T-cell (primary cell): Measurements from ENCODE around the gene SERPINF2. TPM values are rescaled to one million over a fixed set of nuclear protein-coding genes. Genes with fewer than 3 reads are reported as not detected.
A peak's percentile ranks its signal among the peaks of the same experiment; 100 is the strongest.
"Not testable (repeated sequence)": the region's sequence is repeated elsewhere in the genome, so short reads cannot be mapped to it uniquely, and the experiment has no call there.

Experiments
- ATAC-seq, 4 experiments: fragments of 200-7000 bp in 3 of 4; fragments of 150-1000 bp in 1 of 4; cut with Tn5 transposase; replicated peaks in 1 of 4; 1 replicate in 3 of 4; 2 replicates in 1 of 4; pipeline ENCODE4 v1.10.0; 2021; ENCODE audit warnings: moderate library complexity in 3 of 4, mild to moderate bottlenecking in 2 of 4, moderate number of reproducible peaks in 1 of 4
- CTCF ChIA-PET, 2 donors: fragments of 300-600 bp; sonication (Branson Sonifier 250); formaldehyde crosslinking; loops; one replicate each; lab custom pipeline; 2022; ENCODE audit warnings: antibody characterized with exemption in 2 of 2; lab: Charles Lee
- POLR2A ChIA-PET, 2 donors: fragments of 300-600 bp; sonication (Branson Sonifier 250); formaldehyde crosslinking; loops; one replicate each; lab custom pipeline; 2022; ENCODE audit warnings: antibody characterized with exemption in 2 of 2; lab: Charles Lee
- DNase-seq, 35 experiments: peaks; one replicate each; pipeline versions ENCODE4 v3.0.0 to v3.0.0-alpha.2; 2013 to 2023
- H3K27ac ChIP-seq: one replicate; pipeline ENCODE4 v1.5.1; 2013; ENCODE audit warnings: low read length
- H3K27me3 ChIP-seq, 2 experiments: replicated peaks in 1 of 2; 1 replicate in 1 of 2; 2 replicates in 1 of 2; pipeline versions ENCODE4 v1.6.1 to v1.7.0; 2013; ENCODE audit warnings: low read length in 1 of 2, mixed read lengths in 1 of 2; ENCODE audit not compliant: control insufficient read depth in 2 of 2, insufficient read depth in 2 of 2; ENCODE audit errors: extremely low read depth in 1 of 2
- H3K36me3 ChIP-seq, 2 donors: 1 replicate in 1 of 2; 2 replicates in 1 of 2; pipeline versions ENCODE4 v1.6.1 to v1.7.0; 2013; ENCODE audit warnings: low read length in 1 of 2; ENCODE audit not compliant: control insufficient read depth in 2 of 2, insufficient read depth in 1 of 2; ENCODE audit errors: extremely low read depth in 1 of 2
- H3K4me1 ChIP-seq, 2 experiments: 1 replicate in 1 of 2; 2 replicates in 1 of 2; pipeline versions ENCODE4 v1.6.1 to v1.7.0; 2013; ENCODE audit warnings: low read length in 2 of 2, mixed read lengths in 1 of 2; ENCODE audit not compliant: insufficient read depth in 2 of 2, control insufficient read depth in 1 of 2; ENCODE audit errors: extremely low read depth in 1 of 2
- H3K4me3 ChIP-seq, 2 donors: 1 replicate in 1 of 2; 2 replicates in 1 of 2; pipeline versions ENCODE4 v1.5.1 to v1.7.0; 2013; ENCODE audit warnings: mild to moderate bottlenecking in 2 of 2, low read length in 1 of 2, moderate library complexity in 1 of 2; ENCODE audit not compliant: control insufficient read depth in 1 of 2; ENCODE audit errors: extremely low read depth in 1 of 2
- H3K9me3 ChIP-seq: 2 replicates; pipeline ENCODE4 v1.7.0; 2013
- H3K27ac Mint-ChIP-seq, 2 donors: one replicate each; pipeline ENCODE4 v1.8.0; 2020 to 2021; ENCODE audit warnings: mild to moderate bottlenecking in 2 of 2, mixed read lengths in 2 of 2
- H3K27me3 Mint-ChIP-seq, 2 donors: one replicate each; pipeline ENCODE4 v1.8.0; 2021 to 2022; ENCODE audit warnings: mixed read lengths in 2 of 2
- H3K36me3 Mint-ChIP-seq: one replicate; pipeline ENCODE4 v1.8.0; 2021; ENCODE audit warnings: mixed read lengths
- H3K4me1 Mint-ChIP-seq, 3 donors: one replicate each; pipeline ENCODE4 v1.8.0; 2020 to 2022; ENCODE audit warnings: mixed read lengths in 3 of 3, mild to moderate bottlenecking in 1 of 3
- H3K4me3 Mint-ChIP-seq, 3 donors: one replicate each; pipeline ENCODE4 v1.8.0; 2020 to 2022; ENCODE audit warnings: mild to moderate bottlenecking in 3 of 3, mixed read lengths in 3 of 3, moderate library complexity in 3 of 3
- H3K9me3 Mint-ChIP-seq, 3 donors: one replicate each; pipeline ENCODE4 v1.8.0; 2020 to 2022; ENCODE audit warnings: mixed read lengths in 3 of 3
- WGBS: methylation state at CpG from one replicate; pipeline ENCODE4 v1.1.5; 2013; ENCODE audit warnings: missing lambda C conversion rate; ENCODE audit not compliant: insufficient coverage; 5-methylcytosine and 5-hydroxymethylcytosine counted together
- total RNA-seq, 35 experiments: library from RNA in 6 of 35; stranded (reverse) in 6 of 35; fragments of 120-200 nt in 1 of 35; gene quantifications; one replicate each; pipeline versions ENCODE4 v1.2.1 to v1.2.4 and lab custom pipeline; 2013 to 2026

The SERPINF2 gene
- total RNA-seq, 5 donors from 2014 or later (not counting 1 experiment from before 2014, with no cell fraction given): 0.86 to 2.9 (median 1.4) TPM

GRCh38 chr17:1705004-1705403 is 37.7 kb upstream of the SERPINF2 start:
- Mint-ChIP-seq H3K4me3 (no peak overlapping the region), H3K36me3 (no peaks in the 10 kb centered on the region), H3K27me3 (peaks cover 8 to 23% of the 10 kb centered on the region in 2 donors), H3K9me3 (no peaks in the 10 kb centered on the region), H3K4me1 (peaks cover 0 to 15% (median 6%) of the 10 kb centered on the region in 3 donors), H3K27ac (peak overlapping the region in 1 of 2 donors; percentile 29)
- Histone ChIP-seq H3K9me3 (no peaks in the 10 kb centered on the region), H3K36me3 (no peaks in the 10 kb centered on the region), H3K4me1 (peaks cover 4 to 27% of the 10 kb centered on the region in 2 experiments), H3K27ac (no peak overlapping the region), H3K4me3 (no peak overlapping the region), H3K27me3 (peaks cover 4 to 27% of the 10 kb centered on the region in 2 experiments)
- POLR2A ChIA-PET: no interaction called here
- CTCF ChIA-PET: no interaction called here
- WGBS: 96% methylated on average over 7 of the region's 7 CpGs
- DNase-seq (no peak), ATAC-seq (no peak)

DNA sequence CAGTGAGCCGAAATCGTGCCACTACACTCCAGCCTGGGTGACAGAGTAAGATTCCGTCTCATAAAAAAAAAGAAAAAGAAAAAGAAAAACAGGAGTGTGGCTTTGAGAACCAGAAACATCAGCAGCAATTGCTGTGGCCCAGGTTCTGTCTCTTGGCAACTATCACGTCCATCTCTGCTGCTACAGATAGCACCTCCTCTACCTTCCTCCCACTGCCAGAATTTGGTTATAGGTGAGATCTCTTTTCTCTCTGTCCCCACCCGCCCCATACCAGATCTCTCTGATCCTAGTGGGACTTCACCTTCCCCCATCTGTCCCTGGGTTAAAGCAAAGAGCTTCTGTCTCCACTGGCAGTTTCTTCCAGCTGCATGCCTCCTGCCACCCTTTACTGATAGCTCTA is 35.6 kb upstream of the SERPINF2 start:
- WGBS: 88% methylated on average over 4 of the region's 5 CpGs
- Mint-ChIP-seq H3K27ac (peak overlapping the region; percentile 60 to 63), H3K4me1 (peaks cover 12 to 30% (median 17%) of the 10 kb centered on the region in 3 donors), H3K4me3 (no peak overlapping the region), H3K9me3 (no peaks in the 10 kb centered on the region), H3K27me3 (peaks cover 8 to 24% of the 10 kb centered on the region in 2 donors), H3K36me3 (peaks cover 2% of the 10 kb centered on the region)
- no peak overlapping the region for H3K4me3 ChIP-seq
- H3K27me3 ChIP-seq: peaks cover 4 to 38% of the 10 kb centered on the region in 2 experiments
- CTCF ChIA-PET: no interaction called here
- peak in 9 of 35 experiments; percentile 24 to 69 (median 44) for DNase-seq
- POLR2A ChIA-PET: interaction anchor here in 1 of 2 donors (0.6 to 0.7 kb wide), 3 partner anchors 9 to 163 kb away, joined by 3 to 5 read pairs (median 5); no protein-coding TSS in a partner anchor
- H3K4me1 ChIP-seq: peaks cover 14 to 40% of the 10 kb centered on the region in 2 experiments
- H3K27ac ChIP-seq: peak overlapping the region; percentile 51
- ATAC-seq: peak in 3 of 4 experiments; percentile 51 to 59 (median 58)
- H3K36me3 ChIP-seq: no peaks in the 10 kb centered on the region
- no peaks in the 10 kb centered on the region for H3K9me3 ChIP-seq

DNA sequence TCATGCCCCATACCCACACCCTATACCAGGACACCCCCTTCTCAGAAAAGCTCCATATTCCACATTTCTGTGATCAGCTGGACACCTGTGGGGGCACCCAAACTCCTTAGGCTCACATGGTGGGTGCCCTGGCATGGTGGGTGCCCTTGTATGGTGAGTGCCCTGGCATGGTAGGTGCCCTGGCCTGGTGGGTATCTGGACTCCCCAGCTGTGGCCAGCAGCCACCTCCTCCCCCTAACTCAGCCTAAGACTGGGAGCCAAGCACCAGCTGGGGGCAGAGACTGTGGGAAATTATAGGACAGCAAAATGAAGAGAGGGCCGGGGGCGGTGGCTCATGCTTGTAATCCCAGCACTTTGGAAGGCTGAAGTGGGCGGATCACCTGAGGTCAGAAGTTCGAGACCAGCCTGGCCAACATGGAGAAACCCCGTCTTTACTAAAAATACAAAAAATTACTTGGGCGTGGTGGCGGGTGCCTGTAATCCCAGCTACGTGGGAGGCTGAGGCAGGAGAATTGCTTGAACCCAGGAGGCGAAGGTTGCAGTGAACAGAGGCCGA is 33.8 kb upstream of the SERPINF2 start:
- CTCF ChIA-PET, H3K27ac ChIP-seq, H3K27ac Mint-ChIP-seq, H3K36me3 Mint-ChIP-seq, ATAC-seq, H3K9me3 Mint-ChIP-seq, H3K9me3 ChIP-seq, H3K4me3 ChIP-seq, DNase-seq: not testable (repeated sequence)
- H3K4me3 Mint-ChIP-seq: peak overlapping the region; percentile 31 to 77 (median 44)
- POLR2A ChIA-PET: interaction anchor here in 1 of 2 donors (0.6 kb wide), 1 partner anchor 42 kb away, joined by 3 read pairs; no protein-coding TSS in a partner anchor
- peaks cover 8 to 21% of the 10 kb centered on the region in 2 donors for H3K27me3 Mint-ChIP-seq
- 93% methylated on average over 4 of the region's 10 CpGs for WGBS
- peaks cover 14 to 41% of the 10 kb centered on the region in 2 experiments for H3K4me1 ChIP-seq
- H3K36me3 ChIP-seq: peaks cover 0 to 12% of the 10 kb centered on the region in 2 donors
- H3K27me3 ChIP-seq: peaks cover 4 to 44% of the 10 kb centered on the region in 2 experiments
- H3K4me1 Mint-ChIP-seq: peaks cover 12 to 35% (median 17%) of the 10 kb centered on the region in 3 donors

GRCh38 chr17:1709403-1709951 is 33.2 kb upstream of the SERPINF2 start:
- no peak overlapping the region for H3K27ac ChIP-seq
- H3K4me3 Mint-ChIP-seq: peak overlapping the region; percentile 31 to 77 (median 44)
- H3K27me3 ChIP-seq: peaks cover 4 to 50% of the 10 kb centered on the region in 2 experiments
- no peak overlapping the region for H3K27ac Mint-ChIP-seq
- H3K27me3 Mint-ChIP-seq: peaks cover 8 to 23% of the 10 kb centered on the region in 2 donors
- no peaks in the 10 kb centered on the region for H3K9me3 Mint-ChIP-seq
- CTCF ChIA-PET: no interaction called here
- ATAC-seq (peak in 1 of 4 experiments; percentile 15), DNase-seq (no peak)
- no CpG with 5 or more reads among the region's 16 CpGs for WGBS
- POLR2A ChIA-PET: no interaction called here
- peaks cover 0 to 12% of the 10 kb centered on the region in 2 donors for H3K36me3 ChIP-seq
- H3K4me1 Mint-ChIP-seq: peaks cover 17 to 39% (median 19%) of the 10 kb centered on the region in 3 donors
- H3K36me3 Mint-ChIP-seq: peaks cover 10% of the 10 kb centered on the region
- no peaks in the 10 kb centered on the region for H3K9me3 ChIP-seq
- H3K4me1 ChIP-seq: peaks cover 14 to 47% of the 10 kb centered on the region in 2 experiments
- H3K4me3 ChIP-seq: peak overlapping the region in 1 of 2 donors; percentile 53

- Histone ChIP-seq H3K27ac (peak within 1 kb of the TSS; percentile 23), H3K4me1 (peaks cover 14 to 54% of the 10 kb centered on the region in 2 experiments), H3K36me3 (peaks cover 0 to 12% of the 10 kb centered on the region in 2 donors), H3K9me3 (no peaks in the 10 kb centered on the region), H3K27me3 (peaks cover 4 to 57% of the 10 kb centered on the region in 2 experiments), H3K4me3 (peak within 1 kb of the TSS; percentile 53 to 67)
- Mint-ChIP-seq H3K9me3 (no peaks in the 10 kb centered on the region), H3K27me3 (peaks cover 4 to 21% of the 10 kb centered on the region in 2 donors), H3K4me1 (peaks cover 18 to 42% (median 22%) of the 10 kb centered on the region in 3 donors), H3K27ac (peak within 1 kb of the TSS; percentile 66 to 67), H3K4me3 (peak within 1 kb of the TSS; percentile 64 to 77 (median 68)), H3K36me3 (peaks cover 10% of the 10 kb centered on the region)
- DNase-seq: peak in 1 of 35 experiments; percentile 14
- WGBS: 1% methylated on average over 74 of the region's 83 CpGs
- peak in 3 of 4 experiments; percentile 39 to 46 (median 39) for ATAC-seq
- POLR2A ChIA-PET: no interaction called here
- CTCF ChIA-PET: no interaction called here
These were observed 32.5 kb upstream of the SERPINF2 start, which contains the start of gene TLCD2 for GRCh38 chr17:1709971-1710806. Gene TLCD2 (minus strand): TSS chr17:1710377. CDS start chr17:1710242, 135 bp downstream.
